GM12874 (cell line): ENCODE results near the gene DHDDS.

Source experiments
- TF ChIP-seq, protein P1 (sequence below): IDR thresholded peaks from 2 replicates; pipeline ENCODE4 v1.5.1; 2011; ENCODE audit warnings: low read depth, mild to moderate bottlenecking, control low read depth, low read length, moderate library complexity; ENCODE audit not compliant: insufficient read depth

Gene DHDDS

DNA sequence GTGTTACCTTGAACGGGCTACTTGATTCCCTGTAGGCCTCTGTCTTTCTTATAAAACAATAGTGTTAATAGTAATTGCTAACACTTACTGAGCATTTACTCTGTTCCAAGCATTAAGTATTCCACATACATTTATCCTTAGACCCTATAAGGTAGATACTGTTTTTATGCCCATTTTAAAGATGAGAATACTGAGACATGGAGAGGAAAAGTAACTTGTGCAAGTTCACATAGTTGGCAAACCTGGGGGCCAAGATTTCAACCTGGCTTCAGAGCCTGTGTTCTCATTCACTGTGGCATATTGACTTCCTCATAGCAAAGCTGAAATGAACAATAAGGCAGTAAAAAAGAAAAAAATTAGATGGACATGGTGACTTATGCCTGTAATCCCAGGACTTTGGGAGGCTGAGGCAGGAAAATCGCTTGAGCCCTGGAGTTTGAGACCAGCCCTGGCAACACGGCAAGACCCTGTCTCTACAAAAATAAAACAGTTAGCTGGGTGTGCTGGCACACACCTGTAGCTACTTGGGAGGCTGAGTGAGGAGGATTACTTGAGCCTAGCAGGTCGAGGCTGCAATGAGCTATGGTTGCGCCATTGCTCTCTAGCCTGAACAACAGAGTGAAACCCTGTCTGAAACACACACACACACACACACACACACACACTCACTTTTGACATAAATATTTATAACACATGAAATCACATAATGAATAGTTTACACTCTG lies 20.5 kb downstream of the DHDDS start:
- TF ChIP-seq, protein P1, sequence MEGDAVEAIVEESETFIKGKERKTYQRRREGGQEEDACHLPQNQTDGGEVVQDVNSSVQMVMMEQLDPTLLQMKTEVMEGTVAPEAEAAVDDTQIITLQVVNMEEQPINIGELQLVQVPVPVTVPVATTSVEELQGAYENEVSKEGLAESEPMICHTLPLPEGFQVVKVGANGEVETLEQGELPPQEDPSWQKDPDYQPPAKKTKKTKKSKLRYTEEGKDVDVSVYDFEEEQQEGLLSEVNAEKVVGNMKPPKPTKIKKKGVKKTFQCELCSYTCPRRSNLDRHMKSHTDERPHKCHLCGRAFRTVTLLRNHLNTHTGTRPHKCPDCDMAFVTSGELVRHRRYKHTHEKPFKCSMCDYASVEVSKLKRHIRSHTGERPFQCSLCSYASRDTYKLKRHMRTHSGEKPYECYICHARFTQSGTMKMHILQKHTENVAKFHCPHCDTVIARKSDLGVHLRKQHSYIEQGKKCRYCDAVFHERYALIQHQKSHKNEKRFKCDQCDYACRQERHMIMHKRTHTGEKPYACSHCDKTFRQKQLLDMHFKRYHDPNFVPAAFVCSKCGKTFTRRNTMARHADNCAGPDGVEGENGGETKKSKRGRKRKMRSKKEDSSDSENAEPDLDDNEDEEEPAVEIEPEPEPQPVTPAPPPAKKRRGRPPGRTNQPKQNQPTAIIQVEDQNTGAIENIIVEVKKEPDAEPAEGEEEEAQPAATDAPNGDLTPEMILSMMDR = no peak

- TF ChIP-seq, protein P1 = no peak
Observed at GRCh38 chr1:26459148-26459547, 27.0 kb downstream of the DHDDS start.

DNA sequence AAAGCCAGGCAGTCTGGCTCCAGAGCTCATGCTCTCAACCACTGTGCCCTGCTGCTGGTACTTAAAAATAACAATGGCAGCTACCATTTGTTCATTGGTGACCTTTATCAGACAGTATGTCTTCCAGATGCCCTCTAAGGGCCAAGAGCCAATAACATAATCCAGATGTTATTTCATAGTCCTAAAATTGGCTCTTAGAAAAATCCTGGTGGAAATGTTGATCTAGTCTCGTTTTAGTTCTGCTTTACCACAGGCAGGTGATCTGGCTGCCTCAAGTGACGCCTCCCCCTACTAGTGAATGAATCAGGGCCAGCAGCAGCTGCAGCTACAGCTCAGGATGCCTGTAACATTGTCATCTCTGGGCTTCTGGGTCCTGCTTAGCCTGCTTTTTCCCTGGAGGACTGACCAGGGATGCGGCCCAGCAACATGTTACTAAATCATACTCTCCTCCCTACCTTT lies 27.5 kb downstream of the DHDDS start:
- TF ChIP-seq, protein P1 = no peak

DNA sequence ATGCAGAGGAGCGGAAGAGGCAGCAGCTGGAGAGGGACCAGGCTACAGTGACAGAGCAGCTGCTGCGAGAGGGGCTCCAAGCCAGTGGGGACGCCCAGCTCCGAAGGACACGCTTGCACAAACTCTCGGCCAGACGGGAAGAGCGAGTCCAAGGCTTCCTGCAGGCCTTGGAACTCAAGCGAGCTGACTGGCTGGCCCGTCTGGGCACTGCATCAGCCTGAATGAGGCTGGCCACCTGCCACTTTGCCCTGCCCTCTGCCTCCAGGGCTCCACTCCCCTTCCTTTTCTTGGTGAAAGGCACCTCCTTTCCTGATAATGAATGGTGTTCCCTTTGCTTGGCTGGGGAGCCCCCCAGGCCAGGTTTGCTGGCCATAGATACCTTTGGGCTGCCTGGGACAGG lies 36.8 kb downstream of the DHDDS start:
- TF ChIP-seq, protein P1 = no peak

- TF ChIP-seq, protein P1 = no peak
Observed at GRCh38 chr1:26469558-26469957, 37.4 kb downstream of the DHDDS start.

- TF ChIP-seq, protein P1 = no peak; the same call in 1 of the 2 replicates
Observed at GRCh38 chr1:26470878-26471497, 38.9 kb downstream of the DHDDS start.

DNA sequence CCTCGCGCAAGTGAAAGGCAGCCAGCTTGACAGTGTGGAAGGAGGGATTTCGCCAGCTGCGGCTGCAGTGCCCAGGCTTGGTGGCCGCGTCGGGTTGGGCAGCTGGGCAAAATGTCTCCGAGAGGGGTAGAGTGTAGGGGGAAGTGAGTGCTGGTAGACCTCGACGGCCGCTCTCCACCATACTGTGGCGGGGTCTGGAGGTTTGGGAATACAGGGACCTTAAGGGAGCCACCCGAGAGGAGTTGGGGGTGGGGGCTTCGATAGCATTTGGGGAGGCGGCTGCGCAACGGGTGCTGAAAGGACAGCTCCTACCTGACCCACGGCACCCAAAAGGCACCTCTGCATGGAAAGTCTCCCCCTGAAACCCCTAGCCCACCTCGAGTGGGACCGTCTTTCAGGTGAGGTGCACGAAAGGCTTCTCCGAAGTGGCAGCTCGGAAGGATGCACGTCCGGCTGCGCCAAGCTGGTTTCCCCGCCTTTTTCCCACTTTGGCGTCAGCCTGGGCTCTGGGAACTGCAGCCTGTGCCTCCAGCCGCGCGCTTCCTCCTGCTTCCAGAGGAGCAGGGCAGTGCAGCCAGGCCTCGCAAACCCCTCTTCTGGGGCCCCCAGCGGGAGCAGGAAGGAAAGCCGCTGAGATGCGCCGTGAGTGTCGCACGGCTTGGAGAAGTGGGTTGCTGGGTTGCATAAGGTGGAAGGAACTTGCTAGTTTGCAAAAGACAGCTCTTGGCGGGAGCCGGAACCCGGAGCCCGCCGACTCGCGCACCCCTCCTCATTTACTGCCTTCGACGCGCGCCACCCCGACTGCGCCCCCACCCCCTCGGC lies 39.6 kb downstream of the DHDDS start:
- TF ChIP-seq, protein P1 = no peak
